Cardiac fibroblast (primary cell): Measurements from ENCODE around the gene ATP5F1E.

Experiments used
- DNase-seq, 2 donors: peaks; one replicate each; pipeline versions ENCODE4 v3.0.0 to v3.0.0-alpha.2; 2010; ENCODE audit warnings: low read depth in 2 of 2
- H3K4me3 ChIP-seq, 2 donors: replicated peaks in 1 of 2; 1 replicate in 1 of 2; 2 replicates in 1 of 2; pipeline ENCODE4 v1.5.1; 2011; ENCODE audit warnings: low read depth in 2 of 2, low read length in 2 of 2, mild to moderate bottlenecking in 2 of 2, moderate library complexity in 1 of 2
- CTCF ChIP-seq: IDR thresholded peaks from one replicate; pipeline ENCODE4 v1.5.1; 2011; ENCODE audit warnings: low read depth, mild to moderate bottlenecking, low read length, inconsistent platforms

ATP5F1E gene

GRCh38 chr20:58991715-58992114 lies 40.4 kb downstream of the ATP5F1E start:
- TF ChIP-seq CTCF: no peak
- no peak for DNase-seq
- H3K4me3 ChIP-seq: no peak overlapping the region

GRCh38 chr20:58990651-58991445 lies 41.3 kb downstream of the ATP5F1E start:
- H3K4me3 ChIP-seq: no peak overlapping the region
- no peak for DNase-seq
- no peak for TF ChIP-seq CTCF

GRCh38 chr20:58989196-58989595 lies 42.9 kb downstream of the ATP5F1E start:
- no peak for DNase-seq
- no peak for TF ChIP-seq CTCF

DNA sequence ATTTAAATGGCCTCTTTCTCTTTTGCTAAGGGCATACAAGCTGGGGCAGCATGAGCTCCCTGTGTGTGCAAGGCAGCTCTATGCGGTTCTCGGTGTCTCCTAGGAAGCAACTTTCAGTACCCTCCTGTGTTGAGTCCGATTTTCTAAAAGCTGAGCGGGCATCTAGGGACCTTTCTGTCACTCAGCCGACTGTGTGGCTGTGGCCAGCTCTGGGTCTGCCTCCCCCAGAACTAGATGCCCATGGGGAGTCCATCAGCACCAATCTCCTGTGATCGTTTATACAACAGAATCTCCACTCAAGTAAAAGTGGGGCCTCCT lies 43.6 kb downstream of the ATP5F1E start:
- H3K4me3 ChIP-seq: no peak overlapping the region
- no peak for DNase-seq
- no peak for TF ChIP-seq CTCF

More at GRCh38 chr20:58989196-58989595, 42.9 kb downstream of the ATP5F1E start:
- H3K4me3 ChIP-seq: no peak overlapping the region

DNA sequence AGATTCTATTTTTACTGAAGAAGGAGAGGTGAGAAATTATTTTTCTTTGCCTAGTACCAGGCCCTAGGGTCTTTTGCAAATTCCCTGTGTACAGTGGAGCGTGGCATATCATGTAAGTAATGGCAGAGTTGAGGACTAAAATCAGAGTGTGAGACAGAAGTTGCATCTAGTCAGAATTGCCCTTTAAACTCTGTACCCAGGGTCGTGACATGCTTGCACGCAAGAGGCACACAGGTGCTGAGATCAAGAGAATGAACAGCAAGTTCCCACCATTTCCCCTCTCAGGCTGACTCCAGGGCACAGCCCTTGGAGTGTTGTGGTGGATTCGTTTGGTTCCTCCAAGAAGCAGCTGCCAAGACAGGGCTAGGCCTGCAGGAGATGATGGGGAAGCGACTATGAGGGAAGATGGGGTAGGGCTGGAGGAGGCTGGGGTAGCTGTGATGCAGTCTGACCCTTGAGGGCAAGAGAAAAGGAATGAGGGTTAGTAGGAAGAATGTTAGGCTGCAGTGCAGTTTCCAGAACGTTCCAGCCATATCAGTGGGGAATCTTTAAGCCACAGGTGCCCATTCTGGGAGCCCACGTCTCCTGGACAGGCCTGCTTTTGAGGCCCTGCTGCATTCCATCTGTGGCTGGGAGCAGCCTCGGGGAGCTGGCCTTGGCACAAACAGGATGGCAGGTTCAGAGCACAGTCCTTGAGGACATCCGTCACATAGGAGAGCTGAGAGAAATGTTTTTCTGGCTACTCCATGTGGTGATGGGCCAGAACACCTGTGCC lies 44.2 kb downstream of the ATP5F1E start:
- no peak overlapping the region for H3K4me3 ChIP-seq
- no peak for DNase-seq
- TF ChIP-seq CTCF: no peak

GRCh38 chr20:58986968-58987517 lies 45.1 kb downstream of the ATP5F1E start:
- no peak for DNase-seq

More at GRCh38 chr20:58986968-58987517, 45.1 kb downstream of the ATP5F1E start:
- TF ChIP-seq CTCF: no peak
- no peak overlapping the region for H3K4me3 ChIP-seq
